ENCODE results near the gene ADCY9. TPM values are rescaled to one million over a fixed set of nuclear protein-coding genes. Genes with fewer than 3 reads are reported as not detected.

The ADCY9 gene
- total and polyA plus RNA-seq, 7 donors = 1.8 to 28.0 (median 12.5) TPM

DNA sequence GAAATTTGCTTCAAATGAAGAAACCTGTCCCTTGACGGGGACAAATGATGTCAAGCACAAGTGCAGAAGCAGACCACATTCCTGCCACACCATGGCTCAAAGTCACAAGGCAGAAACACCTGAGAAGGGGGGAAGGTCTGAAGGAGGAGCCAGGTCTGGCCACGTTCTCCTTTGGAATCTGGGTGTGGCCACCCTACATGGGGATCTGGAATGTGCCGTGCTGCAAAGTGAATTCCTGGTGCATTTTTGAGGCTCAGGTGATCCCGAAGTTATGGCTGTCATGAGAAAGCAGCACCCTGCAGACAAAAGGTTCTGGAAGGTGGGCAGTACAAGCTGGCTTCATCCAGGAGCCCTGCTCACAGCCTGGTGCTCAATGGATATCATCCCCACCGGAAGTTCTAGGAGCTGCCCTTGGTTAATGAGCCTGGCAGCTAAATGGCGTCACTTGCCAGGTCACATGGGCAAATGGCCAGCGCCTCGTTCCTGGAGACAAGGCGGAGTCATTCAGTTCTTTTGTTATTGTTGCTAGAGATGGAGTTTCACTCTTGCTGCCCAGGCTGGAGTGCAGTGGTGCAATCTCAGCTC, 20.1 kb upstream of the ADCY9 start:
- Histone ChIP-seq H3K27me3 (no peaks in the 10 kb centered on the region), H3K36me3 (no peaks in the 10 kb centered on the region), H3K4me3 (no peak overlapping the region), H3K27ac (no peak overlapping the region), H3K4me1 (no peaks in the 10 kb centered on the region), H3K9me3 (no peaks in the 10 kb centered on the region)
- intact Hi-C loops (cut with DNase I) = no loop called here
- TF ChIP-seq POLR2AphosphoS5 (IDR thresholded peaks at IDR 0.05) (no peak), POLR2A (IDR thresholded peaks at IDR 0.05) (no peak), EP300 (IDR thresholded peaks at IDR 0.05) (no peak), CTCF (IDR thresholded peaks at IDR 0.05) (no peak)
- DNase-seq = no peak
- 27 to 56% methylated on average over 9 of the region's 9 CpGs for WGBS, 2 donors

GRCh38 chr16:4135537-4135936, 19.3 kb upstream of the ADCY9 start:
- H3K36me3 ChIP-seq = no peaks in the 10 kb centered on the region
- H3K4me3 ChIP-seq = no peak overlapping the region
- intact Hi-C loops (cut with DNase I) = no loop called here
- H3K4me1 ChIP-seq = no peaks in the 10 kb centered on the region
- H3K27ac ChIP-seq = no peak overlapping the region
- no peaks in the 10 kb centered on the region for H3K27me3 ChIP-seq
- no peak for TF ChIP-seq CTCF (IDR thresholded peaks at IDR 0.05)
- TF ChIP-seq POLR2AphosphoS5 (IDR thresholded peaks at IDR 0.05) = no peak
- TF ChIP-seq EP300 (IDR thresholded peaks at IDR 0.05) = no peak
- no peak for TF ChIP-seq POLR2A (IDR thresholded peaks at IDR 0.05)
- 96 to 97% methylated on average over 1 of the region's 1 CpG for WGBS, 2 donors
- DNase-seq = no peak
- H3K9me3 ChIP-seq = no peaks in the 10 kb centered on the region

GRCh38 chr16:4133897-4134372, 17.7 kb upstream of the ADCY9 start:
- Histone ChIP-seq H3K36me3 (no peaks in the 10 kb centered on the region), H3K4me1 (no peaks in the 10 kb centered on the region), H3K27ac (no peak overlapping the region), H3K4me3 (no peak overlapping the region), H3K9me3 (no peaks in the 10 kb centered on the region), H3K27me3 (no peaks in the 10 kb centered on the region)
- WGBS, 2 donors = 88 to 93% methylated on average over 10 of the region's 10 CpGs
- DNase-seq = no peak
- TF ChIP-seq EP300 (IDR thresholded peaks at IDR 0.05) = no peak
- TF ChIP-seq POLR2AphosphoS5 (IDR thresholded peaks at IDR 0.05) = no peak
- TF ChIP-seq POLR2A (IDR thresholded peaks at IDR 0.05) = no peak
- TF ChIP-seq CTCF (IDR thresholded peaks at IDR 0.05) = no peak
- intact Hi-C loops (cut with DNase I) = no loop called here

GRCh38 chr16:4131621-4132020, 15.4 kb upstream of the ADCY9 start:
- Histone ChIP-seq H3K27ac (no peak overlapping the region), H3K4me3 (no peak overlapping the region), H3K4me1 (no peaks in the 10 kb centered on the region), H3K27me3 (no peaks in the 10 kb centered on the region), H3K36me3 (no peaks in the 10 kb centered on the region), H3K9me3 (no peaks in the 10 kb centered on the region)
- no peak for DNase-seq
- 73 to 78% methylated on average over 13 of the region's 13 CpGs for WGBS, 2 donors
- no peak for TF ChIP-seq EP300 (IDR thresholded peaks at IDR 0.05)
- TF ChIP-seq POLR2A (IDR thresholded peaks at IDR 0.05) = no peak
- TF ChIP-seq POLR2AphosphoS5 (IDR thresholded peaks at IDR 0.05) = no peak
- TF ChIP-seq CTCF (IDR thresholded peaks at IDR 0.05) = no peak
- intact Hi-C loops (cut with DNase I) = no loop called here
